Measurements from ENCODE around the gene TMEM63A.
A peak's percentile ranks its signal among the peaks of the same experiment; 100 is the strongest.
"Not testable (repeated sequence)": the region's sequence is repeated elsewhere in the genome, so short reads cannot be mapped to it uniquely, and the experiment has no call there.

TMEM63A gene

GRCh38 chr1:225845571-225846259, 36.5 kb downstream of the TMEM63A start:
- DNase-seq (ENCODE audit: low spot score) = peak; percentile 69

DNA sequence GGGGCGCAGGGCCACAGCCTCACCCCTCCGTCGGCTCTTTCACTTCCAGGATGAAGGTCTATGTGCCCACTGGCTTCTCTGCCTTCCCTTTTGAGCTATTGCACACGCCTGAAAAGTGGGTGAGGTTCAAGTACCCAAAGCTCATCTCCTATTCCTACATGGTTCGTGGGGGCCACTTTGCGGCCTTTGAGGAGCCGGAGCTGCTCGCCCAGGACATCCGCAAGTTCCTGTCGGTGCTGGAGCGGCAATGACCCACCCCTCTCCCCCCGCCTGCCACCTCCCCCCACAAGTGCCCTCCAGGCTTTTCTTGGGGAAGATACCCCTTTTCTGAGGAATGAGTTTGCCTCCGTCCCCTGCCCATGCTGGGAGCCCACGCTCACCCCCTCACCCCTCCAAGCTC, 37.1 kb downstream of the TMEM63A start:
- DNase-seq (ENCODE audit: low spot score) = no peak

DNA sequence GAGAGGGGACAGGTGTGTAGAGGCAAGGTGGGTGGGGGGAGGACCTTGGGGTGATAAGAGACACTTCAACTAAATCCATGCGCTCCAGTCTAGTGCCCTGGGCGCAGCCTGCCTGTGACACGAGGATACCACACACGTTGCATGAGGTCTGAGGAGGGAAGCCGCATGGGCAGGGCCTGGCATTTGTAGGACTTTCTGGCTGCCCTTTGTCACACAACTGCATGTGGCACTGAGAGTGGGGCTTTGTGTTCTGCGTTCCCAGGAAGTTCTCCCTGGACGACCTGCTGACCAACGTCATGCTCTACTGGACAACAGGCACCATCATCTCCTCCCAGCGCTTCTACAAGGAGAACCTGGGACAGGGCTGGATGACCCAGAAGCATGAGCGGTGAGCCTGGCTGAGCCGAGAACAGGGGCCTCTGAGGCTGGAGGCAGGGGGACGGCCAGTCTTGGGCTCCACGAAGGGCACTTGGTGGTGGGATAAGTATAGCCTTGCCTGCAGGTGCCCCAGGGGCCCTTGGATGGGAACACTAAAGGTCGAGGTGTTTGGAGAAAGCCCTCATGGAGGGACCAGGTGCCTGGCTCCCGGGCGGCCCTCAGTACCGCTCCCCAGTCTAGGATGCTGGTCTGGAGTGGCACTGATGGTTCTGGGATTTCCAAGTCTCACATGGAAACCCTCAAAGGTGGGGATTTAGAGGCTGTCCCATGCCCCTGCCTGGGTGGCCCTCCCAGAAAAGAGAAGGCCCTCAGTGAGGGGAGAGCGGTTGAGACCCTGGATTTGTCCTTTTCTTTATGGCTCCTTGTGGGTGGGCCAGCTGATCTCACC, 37.7 kb downstream of the TMEM63A start:
- DNase-seq (ENCODE audit: low spot score) = no peak

DNA sequence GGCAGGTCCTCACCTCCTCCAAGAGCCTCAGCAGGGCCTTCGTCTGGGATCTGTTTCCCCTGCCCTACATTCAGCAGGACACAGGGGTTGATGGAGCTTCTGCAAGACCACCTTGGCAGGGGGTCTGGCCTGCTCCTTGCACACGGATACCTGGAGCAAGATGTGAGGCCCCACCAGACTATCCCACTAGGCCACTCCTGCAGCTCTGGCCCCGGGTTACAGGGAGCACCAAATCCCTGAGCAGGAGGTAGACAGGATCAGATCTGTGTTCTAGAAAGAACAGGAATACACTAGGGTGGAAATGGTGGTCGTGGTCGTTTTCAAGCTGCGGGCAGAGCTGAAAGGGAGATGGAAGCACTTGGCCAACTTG, 38.8 kb downstream of the TMEM63A start:
- no peak for DNase-seq (ENCODE audit: low spot score)

DNA sequence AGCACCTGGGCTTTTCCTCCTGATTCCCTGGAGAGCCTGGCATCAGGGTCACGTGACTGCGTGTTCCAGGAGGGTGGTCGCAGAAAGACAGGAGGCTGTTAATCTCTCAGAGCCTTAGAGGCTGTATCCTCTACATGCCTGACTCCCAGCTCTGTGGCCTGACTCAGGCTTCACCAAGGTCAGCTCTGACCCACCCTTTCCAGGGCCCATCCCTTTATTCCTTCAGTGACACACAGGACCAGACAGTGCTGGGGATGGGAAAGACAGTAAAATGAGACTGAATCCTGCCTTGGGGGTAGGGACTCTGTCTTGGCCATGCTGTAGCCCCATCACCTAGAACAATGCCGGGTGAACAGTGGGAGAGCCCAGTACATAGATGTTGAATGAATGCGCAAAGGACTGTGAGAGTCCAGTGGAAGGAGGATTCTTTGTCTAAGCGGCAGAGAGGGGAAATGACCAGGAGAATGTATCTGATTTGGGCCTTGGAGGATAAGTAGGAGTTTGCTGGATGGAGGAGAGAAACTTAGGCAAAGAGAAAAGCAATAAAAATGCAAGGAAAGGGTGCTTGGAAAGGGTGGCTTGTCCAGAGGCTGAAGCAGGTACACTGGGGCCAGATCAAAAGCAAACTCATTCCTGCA, 39.3 kb downstream of the TMEM63A start:
- no peak for DNase-seq (ENCODE audit: low spot score)

DNA sequence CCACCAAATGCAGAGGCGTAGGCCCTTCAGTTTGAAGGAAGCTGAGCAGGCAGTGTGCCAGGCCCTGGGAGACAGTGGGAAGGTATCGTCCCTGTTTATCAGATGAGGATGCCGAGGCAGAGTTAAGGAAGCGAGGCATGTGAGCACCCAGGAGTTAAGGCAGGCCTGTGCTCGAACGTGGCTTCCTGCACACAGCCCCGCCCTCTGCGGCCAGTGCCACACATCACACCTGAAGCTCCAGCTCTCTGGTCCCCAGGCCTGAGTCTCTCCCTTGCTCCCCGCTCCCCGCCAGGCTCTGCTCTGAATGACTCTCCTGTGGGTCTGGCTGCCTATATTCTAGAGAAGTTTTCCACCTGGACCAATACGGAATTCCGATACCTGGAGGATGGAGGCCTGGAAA, 40.1 kb downstream of the TMEM63A start:
- no peak for DNase-seq (ENCODE audit: low spot score)

DNA sequence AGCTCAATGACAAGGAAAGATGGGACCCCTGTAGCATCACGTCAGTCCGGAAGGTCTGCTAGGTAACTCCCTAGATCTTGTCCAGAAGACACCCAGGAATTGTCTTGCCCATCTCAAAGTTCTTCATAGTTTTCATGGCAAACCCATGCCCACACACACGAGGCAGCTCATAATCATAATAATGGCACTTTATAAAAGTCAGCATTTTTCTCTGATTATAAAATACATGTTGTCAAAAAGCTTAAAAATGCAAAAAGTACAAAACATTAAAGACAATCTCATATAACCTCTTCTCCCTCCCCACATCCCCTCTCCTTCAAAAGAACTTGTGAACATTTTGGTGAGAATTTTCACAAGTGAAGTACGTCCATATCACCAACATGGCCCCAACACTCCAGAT, 41.5 kb downstream of the TMEM63A start:
- DNase-seq (ENCODE audit: low spot score) = no peak

GRCh38 chr1:225840223-225840610, 42.0 kb downstream of the TMEM63A start:
- DNase-seq (ENCODE audit: low spot score) = no peak

- no peak for DNase-seq (ENCODE audit: low spot score)
Observed at GRCh38 chr1:225838793-225839192, 43.4 kb downstream of the TMEM63A start.

- not testable (repeated sequence) for DNase-seq (ENCODE audit: low spot score)
Observed at GRCh38 chr1:225836296-225836695, 45.9 kb downstream of the TMEM63A start.

DNA sequence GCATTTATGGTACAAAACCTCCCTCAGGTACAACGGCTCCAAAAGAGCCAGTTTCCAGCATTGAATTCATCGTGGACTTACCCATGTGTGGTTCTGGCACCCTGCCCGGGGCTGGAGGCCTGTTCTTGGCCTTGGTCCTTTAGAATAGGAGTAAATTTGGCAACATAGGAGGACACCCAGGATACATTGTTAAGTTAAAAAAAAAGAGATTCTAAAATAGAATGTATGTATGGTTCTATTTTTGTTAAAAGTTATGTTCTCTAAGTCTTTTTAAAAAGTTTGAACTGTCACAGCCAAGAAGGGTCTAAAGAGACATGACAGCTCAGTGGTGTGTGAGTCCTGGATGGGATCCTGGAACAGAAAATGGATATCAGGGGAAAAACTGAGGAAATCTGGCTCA, 46.3 kb downstream of the TMEM63A start:
- DNase-seq (ENCODE audit: low spot score) = no peak

- DNase-seq (ENCODE audit: low spot score) = no peak
Observed at GRCh38 chr1:225834417-225835329, 47.5 kb downstream of the TMEM63A start.

DNA sequence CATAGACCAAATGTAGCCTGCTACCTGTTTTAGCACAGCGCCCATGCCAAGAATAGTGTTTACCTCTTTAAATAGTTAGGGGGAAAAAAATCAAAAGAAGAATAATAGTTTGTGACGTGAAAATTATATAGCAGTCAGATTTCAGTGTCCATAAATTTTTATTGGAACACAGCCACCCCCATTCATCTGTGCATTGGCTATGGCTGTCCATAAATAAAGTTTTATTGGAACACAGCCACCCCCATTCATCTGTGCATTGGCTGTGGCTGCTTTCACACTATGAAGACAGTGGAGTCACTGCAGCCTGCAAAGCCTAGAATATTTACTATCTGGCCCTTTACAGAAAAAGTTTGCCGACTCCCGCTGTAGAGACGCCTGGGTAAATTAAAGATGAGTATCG, 51.3 kb downstream of the TMEM63A start:
- no peak for DNase-seq (ENCODE audit: low spot score)

DNA sequence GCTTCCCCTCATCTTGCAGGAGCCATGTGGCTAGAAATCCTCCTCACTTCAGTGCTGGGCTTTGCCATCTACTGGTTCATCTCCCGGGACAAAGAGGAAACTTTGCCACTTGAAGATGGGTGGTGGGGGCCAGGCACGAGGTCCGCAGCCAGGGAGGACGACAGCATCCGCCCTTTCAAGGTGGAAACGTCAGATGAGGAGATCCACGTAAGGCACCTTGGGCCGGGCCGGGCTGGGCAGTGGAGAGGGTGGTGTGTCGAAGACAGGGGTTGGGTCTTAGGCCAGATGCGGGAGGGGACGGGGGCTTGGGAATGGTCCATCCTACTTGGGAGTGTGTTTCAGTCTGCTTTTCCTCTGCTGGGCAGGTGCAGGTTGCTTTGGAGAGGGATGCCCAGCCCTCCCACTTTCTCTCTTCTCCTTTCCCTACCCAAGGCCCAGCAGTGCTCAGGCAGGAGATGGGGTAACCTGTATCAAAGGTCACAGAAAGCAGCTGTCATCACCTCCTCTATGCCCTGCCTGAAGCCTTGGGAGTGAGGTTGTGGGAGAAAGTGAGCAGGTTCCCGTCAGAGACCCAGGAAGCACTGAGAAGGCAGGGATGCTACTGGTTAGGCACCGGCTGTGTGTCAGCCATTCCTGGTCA, 53.4 kb downstream of the TMEM63A start:
- no peak for DNase-seq (ENCODE audit: low spot score)

GRCh38 chr1:225827076-225827475, 55.1 kb downstream of the TMEM63A start:
- no peak for DNase-seq (ENCODE audit: low spot score)

GRCh38 chr1:225825607-225826007, 56.6 kb downstream of the TMEM63A start:
- DNase-seq (ENCODE audit: low spot score) = no peak

DNA sequence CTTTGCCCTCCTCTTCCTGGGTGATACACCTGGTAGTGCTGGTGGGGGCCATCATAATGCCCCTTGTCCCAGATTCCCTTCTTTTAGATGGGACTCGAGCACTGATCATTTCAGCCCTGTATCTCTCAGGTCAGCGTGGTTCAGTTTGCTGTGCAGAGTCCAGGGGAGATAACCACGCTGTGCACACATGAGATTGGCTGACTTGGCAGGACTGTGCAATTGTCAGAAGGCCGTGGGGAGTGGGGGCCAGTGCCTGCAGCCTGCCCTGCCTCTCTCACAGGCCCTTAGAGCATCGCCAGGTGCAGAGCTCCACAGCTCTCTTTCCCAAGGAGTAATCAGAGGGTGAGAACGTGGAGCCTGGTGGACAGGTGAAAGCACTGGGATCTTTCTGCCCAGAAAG, 57.1 kb downstream of the TMEM63A start:
- DNase-seq (ENCODE audit: low spot score) = no peak

GRCh38 chr1:225824533-225824941, 57.6 kb downstream of the TMEM63A start:
- DNase-seq (ENCODE audit: low spot score) = no peak

DNA sequence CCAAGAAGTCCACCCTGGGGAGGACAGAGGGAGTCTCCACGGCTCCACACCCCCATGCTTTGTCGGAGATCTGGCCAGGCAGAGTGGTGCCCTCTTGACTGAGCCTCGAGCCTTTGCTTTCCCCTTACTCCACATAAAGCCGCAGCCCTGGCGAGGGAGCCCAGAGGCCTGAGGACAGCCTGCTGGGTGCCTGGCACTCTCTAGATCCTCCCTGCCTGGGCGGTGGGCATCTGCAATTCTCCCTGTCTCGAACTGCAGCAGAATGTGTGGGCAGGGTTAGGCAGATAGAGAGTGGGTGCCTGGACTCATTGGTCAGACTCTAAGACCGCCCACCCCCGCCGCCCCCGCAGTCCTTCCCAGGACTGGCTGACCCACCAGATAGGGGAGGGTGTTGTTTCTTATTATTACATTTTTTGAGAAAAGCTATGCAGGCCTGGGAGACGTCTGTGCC, 58.3 kb downstream of the TMEM63A start:
- DNase-seq (ENCODE audit: low spot score) = no peak

GRCh38 chr1:225822655-225823403, 59.4 kb downstream of the TMEM63A start:
- DNase-seq (ENCODE audit: low spot score) = no peak

All from NAMALWA (cell line).